Mucosa of gallbladder (tissue), 1 donor: ENCODE data around the gene NT5DC2. TPM values are rescaled to one million over a fixed set of nuclear protein-coding genes. Genes with fewer than 3 reads are reported as not detected.
A peak's percentile ranks its signal among the peaks of the same experiment; 100 is the strongest.

Source experiments
- DNase-seq: peaks from one replicate; pipeline ENCODE4 v3.0.0-alpha.2; 2020; ENCODE audit warnings: low spot score
- total RNA-seq: library from RNA; stranded (reverse); gene quantifications from one replicate; pipeline ENCODE4 v1.2.1, GENCODE V29; 2021
- donor health status: DM: no; HTN: no; CAD: no.

NT5DC2 gene
- total RNA-seq, 1 donor from 2014 or later = 20.3 TPM

DNA sequence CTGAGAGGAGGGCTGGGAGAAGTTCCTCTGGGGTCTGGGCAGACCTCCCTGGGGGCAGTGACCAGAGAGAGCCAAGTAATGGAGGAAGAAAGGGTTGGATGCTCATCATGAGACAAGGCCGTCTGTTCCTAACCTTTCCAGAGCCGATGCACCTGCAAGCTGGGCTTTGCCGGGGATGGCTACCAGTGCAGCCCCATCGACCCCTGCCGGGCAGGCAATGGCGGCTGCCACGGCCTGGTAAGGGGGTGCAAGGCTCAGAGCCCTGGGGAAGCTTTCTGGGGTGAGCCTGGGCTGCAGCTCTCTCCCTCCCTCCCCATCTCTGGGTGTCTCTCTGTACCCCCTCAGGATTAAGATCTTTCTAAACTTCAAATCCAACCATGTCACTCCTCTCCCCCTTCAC lies 22.1 kb downstream of the NT5DC2 start:
- no peak for DNase-seq

- DNase-seq = no peak
Measured at GRCh38 chr3:52509753-52510328, 23.8 kb downstream of the NT5DC2 start.

DNA sequence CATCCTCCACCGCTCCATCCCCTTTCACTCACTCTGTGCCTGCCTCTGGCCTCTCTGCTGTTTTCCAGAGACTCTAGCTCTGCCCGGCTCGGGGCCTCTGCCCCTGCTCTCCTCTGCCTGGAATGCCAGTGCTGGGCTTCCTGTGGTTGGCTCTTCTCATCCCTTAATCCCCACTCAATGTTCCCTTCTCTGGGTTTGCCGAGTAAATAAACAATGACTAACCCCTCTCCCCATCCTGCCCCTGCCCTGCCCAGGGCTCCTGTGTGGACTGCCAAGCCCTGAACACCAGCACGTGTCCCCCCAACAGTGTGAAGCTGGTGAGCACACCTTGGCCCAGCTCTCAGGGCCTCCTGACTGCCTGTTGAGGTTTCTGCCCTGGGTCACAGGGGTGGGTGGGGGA lies 26.3 kb downstream of the NT5DC2 start:
- no peak for DNase-seq

DNA sequence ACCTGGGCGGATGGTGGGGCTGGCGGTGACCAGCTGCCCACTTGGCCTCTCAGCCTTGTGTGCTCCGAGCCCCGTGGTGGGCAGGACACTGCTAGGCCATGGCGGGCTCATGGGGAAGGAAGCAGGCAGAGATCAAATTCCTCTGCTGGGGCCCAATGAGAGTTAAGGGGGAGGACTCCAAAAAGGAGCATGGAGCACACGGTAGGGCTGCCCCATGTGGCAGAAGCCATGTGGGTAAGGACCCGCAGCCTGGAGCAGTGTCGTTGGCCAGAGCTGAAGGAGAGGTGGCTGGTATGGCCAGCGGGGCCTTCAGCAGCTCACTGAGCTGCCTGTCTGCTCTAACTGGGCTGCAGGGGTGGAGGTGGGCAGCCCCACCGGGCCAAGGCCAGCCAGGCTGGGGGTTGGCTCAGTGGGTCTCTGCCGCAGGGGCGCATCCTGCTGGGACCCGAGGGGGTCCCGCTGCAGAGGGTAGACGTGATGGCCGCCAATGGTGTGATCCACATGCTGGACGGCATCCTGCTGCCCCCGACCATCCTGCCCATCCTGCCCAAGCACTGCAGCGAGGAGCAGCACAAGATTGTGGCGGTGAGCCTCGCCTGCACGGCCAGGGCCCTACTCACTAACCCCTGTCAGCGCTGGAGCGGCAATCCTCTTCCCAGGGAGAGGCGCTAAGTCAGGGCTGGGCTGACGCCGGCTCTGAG lies 27.2 kb downstream of the NT5DC2 start:
- no peak for DNase-seq

DNA sequence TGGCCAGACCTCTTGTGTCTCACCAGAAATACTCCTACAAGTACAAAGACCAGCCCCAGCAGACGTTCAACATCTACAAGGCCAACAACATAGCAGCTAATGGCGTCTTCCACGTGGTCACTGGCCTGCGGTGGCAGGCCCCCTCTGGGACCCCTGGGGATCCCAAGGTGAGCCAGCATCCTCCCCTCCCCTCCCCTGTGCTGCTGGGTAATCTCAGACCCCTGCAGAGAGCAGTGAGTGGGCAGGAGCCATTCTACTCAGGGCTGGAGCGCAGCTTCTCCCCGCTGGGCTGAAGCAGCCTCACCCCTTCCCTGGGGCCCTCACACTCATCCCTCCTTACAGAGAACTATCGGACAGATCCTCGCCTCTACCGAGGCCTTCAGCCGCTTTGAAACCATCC lies 28.7 kb downstream of the NT5DC2 start:
- no peak for DNase-seq

- no peak for DNase-seq
Measured at GRCh38 chr3:52503788-52504424, 29.8 kb downstream of the NT5DC2 start.

DNA sequence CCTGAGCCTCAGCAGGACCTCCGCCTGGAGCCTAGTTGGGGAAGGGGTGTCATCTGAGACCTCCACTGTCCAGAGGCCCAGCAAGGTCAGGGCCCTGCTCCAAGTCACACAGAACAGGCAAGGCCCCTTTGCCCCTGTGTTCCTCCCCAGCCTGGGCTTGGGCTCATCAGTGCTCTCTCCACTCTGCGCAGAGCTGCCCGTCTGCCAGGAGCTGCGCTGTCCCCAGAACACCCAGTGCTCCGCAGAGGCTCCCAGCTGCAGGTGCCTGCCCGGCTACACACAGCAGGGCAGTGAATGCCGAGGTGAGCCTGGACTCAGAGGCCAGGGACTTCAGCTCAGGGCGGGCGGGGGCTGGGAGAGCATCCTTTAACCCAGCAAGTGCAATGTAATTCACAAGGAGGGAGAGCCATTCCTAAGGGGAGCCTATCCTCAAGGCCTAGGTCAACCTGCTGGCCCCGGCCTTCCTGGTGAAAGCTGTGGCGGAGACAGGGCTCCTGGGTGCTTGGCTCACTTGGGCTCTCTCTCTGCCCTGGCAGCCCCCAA lies 30.8 kb downstream of the NT5DC2 start:
- DNase-seq = no peak

DNA sequence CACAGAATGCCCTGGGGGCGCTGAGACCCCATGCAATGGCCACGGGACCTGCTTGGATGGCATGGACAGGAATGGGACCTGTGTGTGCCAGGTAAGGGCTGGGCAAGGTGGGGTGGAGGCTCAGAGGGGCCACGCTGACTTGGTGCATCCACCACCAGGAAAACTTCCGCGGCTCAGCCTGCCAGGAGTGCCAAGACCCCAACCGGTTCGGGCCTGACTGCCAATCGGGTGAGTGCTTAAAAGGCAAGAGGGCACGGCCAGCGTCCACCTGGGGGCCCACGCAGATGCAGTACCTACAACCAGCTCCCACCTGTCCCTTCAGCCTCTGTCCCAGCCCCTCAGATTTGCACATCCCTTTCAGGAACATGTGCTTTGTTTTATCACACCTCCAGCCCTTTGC lies 31.7 kb downstream of the NT5DC2 start:
- DNase-seq = no peak

GRCh38 chr3:52501046-52501445 lies 32.6 kb downstream of the NT5DC2 start:
- DNase-seq = no peak

DNA sequence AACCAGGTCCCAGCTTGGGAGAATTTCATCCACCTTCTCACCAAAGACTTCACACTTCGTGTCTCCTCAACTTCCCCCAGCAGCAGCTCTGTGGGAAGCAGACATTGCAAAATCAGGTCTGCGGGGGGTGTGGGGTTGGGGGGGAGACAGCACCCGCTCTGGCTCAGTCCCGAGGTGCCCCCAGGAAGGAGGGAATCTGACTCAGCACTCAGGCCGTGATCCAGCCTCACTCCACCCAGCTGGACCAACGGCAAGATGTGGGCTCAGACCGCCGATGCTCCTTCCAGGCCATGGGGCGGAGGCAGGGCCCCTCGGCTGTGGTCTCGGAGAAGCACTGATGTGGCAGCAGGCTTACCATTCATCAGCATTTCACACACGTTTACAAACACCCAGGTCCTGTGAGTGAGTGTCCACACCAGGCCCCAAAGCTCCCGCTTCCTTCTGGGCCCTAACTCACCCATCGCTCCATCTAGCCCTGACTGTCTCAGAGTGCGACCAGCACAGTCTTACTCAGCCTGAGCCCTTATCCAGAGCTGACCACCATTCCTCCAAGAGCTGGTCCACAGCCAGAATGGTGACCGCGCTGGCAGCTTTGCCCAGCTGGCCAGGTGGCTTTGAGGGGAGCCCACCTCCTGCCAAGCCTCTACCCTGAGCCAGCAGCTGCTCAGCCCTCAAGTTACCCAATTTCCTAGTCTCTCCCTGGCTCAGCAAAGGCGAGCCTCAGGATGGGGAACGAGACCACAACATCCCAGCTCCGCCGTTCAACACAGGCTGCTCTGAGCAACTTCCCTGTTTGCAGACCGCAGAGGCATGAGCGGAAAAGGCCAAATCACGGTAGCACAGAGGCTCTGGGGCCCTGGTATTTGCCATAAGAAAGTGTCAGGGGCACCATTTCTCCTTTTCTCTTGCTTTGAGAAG lies 35.3 kb downstream of the NT5DC2 start:
- DNase-seq = peak; percentile 47

- DNase-seq = no peak
Measured at GRCh38 chr3:52495777-52496602, 37.7 kb downstream of the NT5DC2 start.

GRCh38 chr3:52494886-52495495 lies 38.7 kb downstream of the NT5DC2 start, which contains the start of gene STAB1:
Gene STAB1, plus strand, starts transcription at chr3:52495338. Its CDS starts 76 bp downstream, at chr3:52495414.
- DNase-seq = no peak

- DNase-seq = no peak
Measured at GRCh38 chr3:52494445-52494844, 39.2 kb downstream of the NT5DC2 start.

DNA sequence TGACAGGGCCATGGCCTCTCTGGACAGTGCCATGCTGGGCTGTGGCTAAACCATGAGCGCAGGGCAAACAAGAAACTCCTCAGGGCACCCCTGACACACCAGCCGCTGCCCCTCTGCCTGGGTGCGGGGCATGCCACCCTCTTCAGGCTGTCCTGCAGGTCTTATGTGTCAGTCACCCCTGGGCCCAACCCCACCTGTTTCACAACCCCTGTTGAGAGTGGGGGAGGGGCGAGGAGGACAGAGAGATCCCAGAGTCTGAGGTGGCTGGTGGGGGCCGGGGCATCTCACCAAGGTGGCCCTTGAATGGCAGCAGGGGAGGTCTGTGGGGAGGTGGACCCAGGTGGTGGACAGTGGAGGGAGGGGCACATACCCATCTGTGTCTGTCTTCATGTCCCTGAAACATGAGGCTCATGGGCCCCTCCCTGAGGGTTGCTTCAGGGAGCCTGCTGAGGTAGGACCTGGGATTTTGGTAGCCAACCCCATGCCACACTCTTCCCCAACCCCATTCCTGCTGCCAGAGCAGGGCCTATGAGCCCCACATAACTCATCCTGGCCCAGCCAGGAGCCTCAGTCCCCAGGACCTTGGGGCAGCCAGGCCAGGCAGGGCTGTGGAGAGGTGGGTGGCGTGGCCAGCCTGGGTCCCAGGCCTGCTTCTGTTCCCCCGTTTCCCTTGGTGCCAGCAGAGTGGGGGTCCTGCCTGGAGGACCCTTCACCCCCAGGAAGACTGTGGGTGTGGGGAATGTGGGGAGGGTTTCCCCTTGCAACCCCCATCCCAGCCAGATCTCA lies 40.2 kb downstream of the NT5DC2 start:
- no peak for DNase-seq

- no peak for DNase-seq
Measured at GRCh38 chr3:52492059-52492458, 41.6 kb downstream of the NT5DC2 start.

DNA sequence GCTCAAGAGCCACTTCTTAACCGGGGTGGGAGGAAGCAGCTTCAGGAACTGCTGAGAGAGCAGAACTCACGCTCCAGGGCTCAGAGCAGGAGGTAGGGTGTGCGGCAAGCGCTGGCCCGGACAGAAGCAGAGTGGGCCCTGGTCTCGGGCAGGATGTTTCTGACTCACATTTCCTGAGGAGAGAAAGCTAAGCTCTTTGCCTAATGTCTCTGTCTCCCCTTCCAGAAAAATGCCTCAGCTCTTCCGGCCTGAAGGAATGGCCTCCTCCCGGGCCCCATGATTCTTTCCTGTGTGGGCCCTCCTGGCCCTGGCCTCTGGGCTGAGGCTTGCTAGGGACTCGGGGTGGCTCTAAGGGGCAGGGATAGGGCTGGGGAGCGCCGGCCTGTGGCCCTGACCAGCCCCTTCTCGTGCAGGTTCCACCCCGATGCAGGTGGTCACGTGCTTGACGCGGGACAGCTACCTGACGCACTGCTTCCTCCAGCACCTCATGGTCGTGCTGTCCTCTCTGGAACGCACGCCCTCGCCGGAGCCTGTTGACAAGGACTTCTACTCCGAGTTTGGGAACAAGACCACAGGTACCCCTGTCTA lies 42.6 kb downstream of the NT5DC2 start:
- no peak for DNase-seq

- DNase-seq = no peak
Measured at GRCh38 chr3:52490035-52490938, 43.4 kb downstream of the NT5DC2 start.

DNA sequence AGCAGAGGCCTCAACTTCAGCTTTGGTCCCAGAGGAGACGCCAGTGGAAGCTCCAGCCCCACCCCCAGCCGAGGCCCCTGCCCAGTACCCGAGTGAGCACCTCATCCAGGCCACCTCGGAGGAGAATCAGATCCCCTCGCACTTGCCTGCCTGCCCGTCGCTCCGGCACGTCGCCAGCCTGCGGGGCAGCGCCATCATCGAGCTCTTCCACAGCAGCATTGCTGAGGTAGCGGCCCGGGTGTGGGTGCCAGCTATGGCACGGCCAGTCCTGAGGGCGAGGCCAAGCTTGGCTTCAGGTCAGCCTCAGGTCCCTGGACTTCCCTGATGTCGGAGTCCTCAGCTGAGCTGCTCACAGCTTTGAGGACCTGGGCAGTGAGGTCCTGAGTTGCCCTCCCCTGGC lies 44.2 kb downstream of the NT5DC2 start:
- DNase-seq = no peak
